Epithelial cell of proximal tubule (primary cell): Measurements from ENCODE around the gene DGKE. TPM values are rescaled to one million over a fixed set of nuclear protein-coding genes. Genes with fewer than 3 reads are reported as not detected.

ENCODE experiments used
- DNase-seq: peaks from one replicate; pipeline ENCODE4 v3.0.0-alpha.2; 2011; ENCODE audit warnings: low read depth
- H3K4me3 ChIP-seq: 2 replicates; pipeline ENCODE4 v1.5.1; 2011; ENCODE audit warnings: low read depth, mild to moderate bottlenecking, low read length
- CTCF ChIP-seq: conservative IDR thresholded peaks from 2 replicates; pipeline ENCODE4 v1.5.1; 2012; ENCODE audit warnings: low read depth, mild to moderate bottlenecking, low read length
- total RNA-seq: library from RNA; depleted of rRNA; stranded (reverse); fragments of >200 nt; gene quantifications from 2 replicates; pipeline ENCODE4 v1.2.3, GENCODE V29; 2015

The DGKE gene
- total RNA-seq, 1 donor from 2014 or later = 3.3 TPM

- H3K4me3 ChIP-seq = no peak overlapping the region
- DNase-seq = no peak
- no peak for TF ChIP-seq CTCF
These were observed 27.0 kb upstream of the DGKE start for GRCh38 chr17:56806949-56807348.

GRCh38 chr17:56807723-56808122 lies 26.2 kb upstream of the DGKE start:
- no peak for DNase-seq
- TF ChIP-seq CTCF = no peak
- H3K4me3 ChIP-seq = no peak overlapping the region

DNA sequence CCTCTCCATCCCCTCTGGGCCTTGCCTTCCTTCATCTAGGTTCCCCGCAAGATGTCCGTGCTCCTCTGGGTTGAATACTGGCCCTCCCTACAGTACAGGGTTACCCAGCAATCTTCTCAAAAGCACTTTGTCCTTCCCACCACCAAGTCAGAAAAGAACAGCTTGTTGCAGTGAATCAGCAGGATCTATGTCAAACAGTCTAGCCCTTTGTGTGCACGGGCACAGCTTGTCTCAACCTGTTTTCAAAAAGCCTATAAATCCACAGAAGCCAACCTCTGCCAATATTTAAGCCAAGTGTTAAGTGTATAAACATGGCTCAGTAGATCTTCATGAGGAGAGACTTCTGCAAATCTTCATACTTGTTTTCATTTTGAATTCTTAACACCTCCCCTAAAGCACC lies 25.4 kb upstream of the DGKE start:
- TF ChIP-seq CTCF = no peak
- no peak overlapping the region for H3K4me3 ChIP-seq
- DNase-seq = no peak

- H3K4me3 ChIP-seq = no peak overlapping the region
- TF ChIP-seq CTCF = no peak
- no peak for DNase-seq
These were observed 24.7 kb upstream of the DGKE start for GRCh38 chr17:56809106-56809819.

GRCh38 chr17:56809820-56810179 lies 24.2 kb upstream of the DGKE start:
- no peak overlapping the region for H3K4me3 ChIP-seq
- DNase-seq = no peak
- no peak for TF ChIP-seq CTCF

GRCh38 chr17:56810343-56810742 lies 23.6 kb upstream of the DGKE start:
- H3K4me3 ChIP-seq = no peak overlapping the region
- TF ChIP-seq CTCF = no peak
- no peak for DNase-seq
